HCT116 (cell line): ENCODE measurements around the gene CDKN2B-AS1. TPM values are rescaled to one million over a fixed set of nuclear protein-coding genes. Genes with fewer than 3 reads are reported as not detected.

Source experiments
- ATAC-seq: fragments of 200-7000 bp; cut with Tn5 transposase; 2 replicates; pipeline ENCODE4 v1.9.1; 2020; ENCODE audit warnings: mild to moderate bottlenecking, moderate library complexity
- BruUV-seq: library from RNA; stranded (reverse); fragments of 400-500 nt; replicated peaks from 2 replicates; lab custom pipeline; 2021; lab: Mats Ljungman, UMichigan
- CTCF ChIA-PET: fragments of 300-600 bp; sonication (Branson Sonifier 250); formaldehyde crosslinking; loops from one replicate; lab custom pipeline; 2021; ENCODE audit warnings: antibody characterized with exemption; lab: Charles Lee
- POLR2A ChIA-PET: fragments of 300-600, 350-600 bp; sonication (Branson Sonifier 250); formaldehyde crosslinking; loops from one replicate; lab custom pipeline; 2021; ENCODE audit warnings: antibody characterized with exemption; lab: Charles Lee
- RAD21 ChIA-PET, 2 experiments: fragments of 300-600 bp; sonication (Branson Sonifier 250); formaldehyde crosslinking; loops; one replicate each; lab custom pipeline; 2023; ENCODE audit warnings: low total read pairs in 2 of 2; ENCODE audit not compliant: uncharacterized antibody in 2 of 2, unreplicated experiment in 2 of 2, low non-redundant PET in 1 of 2; lab: Charles Lee
- DNase-seq: peaks from one replicate; pipeline ENCODE4 v3.0.0-alpha.2; 2010; ENCODE audit warnings: low read depth, low spot score
- H2AFZ ChIP-seq: fragments of 200-600 bp; shearing (Covaris generic), sonication (generic); 2 replicates; pipeline ENCODE4 v1.6.1; 2017; ENCODE audit warnings: low read depth, mixed run types, mixed read lengths, antibody characterized with exemption, low read length; ENCODE audit not compliant: poor library complexity, severe bottlenecking
- H3K27ac ChIP-seq: 2 replicates; pipeline ENCODE4 v1.5.1; 2012; ENCODE audit warnings: low read depth, low read length
- H3K27me3 ChIP-seq: fragments of 200-600 bp; sonication (generic); 2 replicates; pipeline ENCODE4 v1.6.1; 2016; ENCODE audit warnings: mixed run types, low read length, mixed read lengths; ENCODE audit not compliant: insufficient read depth
- H3K36me3 ChIP-seq, 2 experiments: fragments of 200-500 bp in 1 of 2; fragments of 200-600 bp in 1 of 2; sonication (Bioruptor generic) in 1 of 2; sonication (generic) in 1 of 2; 2 replicates each; pipeline versions ENCODE4 v1.5.1 to v1.6.1; 2014 to 2016; ENCODE audit warnings: low read length in 2 of 2, inconsistent platforms in 1 of 2, mixed read lengths in 1 of 2, mixed run types in 1 of 2; ENCODE audit not compliant: insufficient read depth in 2 of 2, control insufficient read depth in 1 of 2
- H3K4me1 ChIP-seq, 2 experiments: fragments of 200-600 bp in 1 of 2; sonication (generic) in 1 of 2; 2 replicates each; pipeline versions ENCODE4 v1.5.1 to v1.6.1; 2012 to 2017; ENCODE audit warnings: low read length in 2 of 2, inconsistent platforms in 1 of 2, mild to moderate bottlenecking in 1 of 2, mixed read lengths in 1 of 2, mixed run types in 1 of 2, moderate library complexity in 1 of 2; ENCODE audit not compliant: insufficient read depth in 2 of 2, control insufficient read depth in 1 of 2
- H3K4me2 ChIP-seq: fragments of 200-600 bp; sonication (generic); 2 replicates; pipeline ENCODE4 v1.6.1; 2017; ENCODE audit warnings: mixed run types, low read length, mixed read lengths
- H3K4me3 ChIP-seq, 2 experiments: fragments of 200-600 bp in 1 of 2; sonication (generic) in 1 of 2; replicated peaks in 1 of 2; 2 replicates each; pipeline ENCODE4 v1.5.1; 2011 to 2016; ENCODE audit warnings: low read length in 2 of 2, control low read depth in 1 of 2, low read depth in 1 of 2, mild to moderate bottlenecking in 1 of 2, mixed read lengths in 1 of 2, mixed run types in 1 of 2
- H3K79me2 ChIP-seq: fragments of 200-600 bp; sonication (generic); 2 replicates; pipeline ENCODE4 v1.6.1; 2017; ENCODE audit warnings: mild to moderate bottlenecking, mixed run types, low read length, moderate library complexity, mixed read lengths; ENCODE audit not compliant: insufficient read depth
- H3K9ac ChIP-seq: fragments of 200-600 bp; sonication (generic); 2 replicates; pipeline ENCODE4 v1.6.1; 2016; ENCODE audit warnings: low read length, mixed read lengths
- H3K9me2 ChIP-seq: fragments of 200-600 bp; sonication (generic), shearing (Covaris generic); 2 replicates; pipeline ENCODE4 v1.6.1; 2017; ENCODE audit warnings: mixed run types, mild to moderate bottlenecking, moderate library complexity; ENCODE audit not compliant: insufficient read depth
- H3K9me3 ChIP-seq, 2 experiments: fragments of 200-500 bp in 1 of 2; fragments of 200-600 bp in 1 of 2; sonication (Bioruptor generic) in 1 of 2; sonication (generic) in 1 of 2; 2 replicates each; pipeline ENCODE4 v1.6.1; 2014 to 2017; ENCODE audit warnings: low read length in 2 of 2, mixed read lengths in 2 of 2, inconsistent platforms in 1 of 2, low read depth in 1 of 2, mild to moderate bottlenecking in 1 of 2, mixed run types in 1 of 2, moderate library complexity in 1 of 2; ENCODE audit not compliant: control insufficient read depth in 1 of 2, insufficient read depth in 1 of 2
- H4K20me1 ChIP-seq: fragments of 200-600 bp; sonication (generic), shearing (Covaris generic); 2 replicates; pipeline ENCODE4 v1.6.1; 2017; ENCODE audit warnings: mixed run types, mild to moderate bottlenecking, moderate library complexity; ENCODE audit not compliant: insufficient read depth
- CBX3 ChIP-seq: IDR thresholded peaks from 2 replicates; pipeline ENCODE4 v1.6.1; 2012; ENCODE audit warnings: low read depth
- CEBPB ChIP-seq: IDR thresholded peaks from 2 replicates; pipeline ENCODE4 v1.6.1; 2012; ENCODE audit warnings: low read depth
- EGR1 ChIP-seq: IDR thresholded peaks from 2 replicates; pipeline ENCODE4 v1.6.1; 2012; ENCODE audit warnings: low read depth
- FOSL1 ChIP-seq: IDR thresholded peaks from 2 replicates; pipeline ENCODE4 v1.6.1; 2012; ENCODE audit warnings: low read depth
- JUND ChIP-seq: IDR thresholded peaks from 2 replicates; pipeline ENCODE4 v1.6.1; 2012
- POLR2A ChIP-seq: IDR thresholded peaks from 2 replicates; pipeline ENCODE4 v1.7.0; 2011; ENCODE audit warnings: borderline replicate concordance; ENCODE audit not compliant: insufficient read depth, insufficient read length; ENCODE audit errors: extremely low read depth
- RAD21 ChIP-seq: IDR thresholded peaks from 2 replicates; pipeline ENCODE4 v1.6.1; 2012; ENCODE audit warnings: low read depth, mild to moderate bottlenecking
- SIN3A ChIP-seq: IDR thresholded peaks from 2 replicates; pipeline ENCODE4 v1.6.1; 2012; ENCODE audit warnings: low read depth
- SP1 ChIP-seq: IDR thresholded peaks from 2 replicates; pipeline ENCODE4 v1.6.1; 2012; ENCODE audit warnings: low read depth
- TCF7L2 ChIP-seq: IDR thresholded peaks from 2 replicates; pipeline ENCODE4 v1.7.0; 2011; ENCODE audit warnings: borderline replicate concordance, inconsistent platforms; ENCODE audit not compliant: insufficient read depth, insufficient read length; ENCODE audit errors: extremely low read depth
- YY1 ChIP-seq: IDR thresholded peaks from 2 replicates; pipeline ENCODE4 v1.6.1; 2011; ENCODE audit warnings: low read length, low read depth, moderate library complexity, mild to moderate bottlenecking; ENCODE audit not compliant: insufficient replicate concordance; ENCODE audit errors: extremely low read depth
- ZNF274 ChIP-seq: fragments of 200-500 bp; sonication (Bioruptor generic); IDR thresholded peaks from 2 replicates; pipeline ENCODE4 v1.6.1; 2014; ENCODE audit warnings: mild to moderate bottlenecking, low read depth, low read length, inconsistent platforms
- intact Hi-C: fragments of 100-400 bp; cut with micrococcal nuclease; formaldehyde crosslinking; loops from 2 replicates; pipeline ENCODE4 v1.10.0; 2022
- total RNA-seq: library from RNA; stranded (reverse); gene quantifications from one replicate; pipeline ENCODE4 v1.2.1, GENCODE V29; 2021; ENCODE audit not compliant: unreplicated experiment
- TF ChIP-seq, protein P1 (sequence below): IDR thresholded peaks from 2 replicates; pipeline ENCODE4 v1.6.1; 2012
- TF ChIP-seq, protein P2 (sequence below): IDR thresholded peaks from 2 replicates; pipeline ENCODE4 v1.6.1; 2012; ENCODE audit warnings: low read depth
- TF ChIP-seq, protein P3 (sequence below), 3 experiments: fragments of 200-600 bp in 1 of 3; sonication (generic) in 1 of 3; IDR thresholded peaks in 2 of 3; conservative IDR thresholded peaks in 1 of 3; 2 replicates each; pipeline ENCODE4 v1.5.1; 2012 to 2017; ENCODE audit warnings: low read depth in 2 of 3, low read length in 2 of 3, antibody characterized with exemption in 1 of 3, borderline replicate concordance in 1 of 3, control low read depth in 1 of 3, mild to moderate bottlenecking in 1 of 3, mixed read lengths in 1 of 3, mixed run types in 1 of 3, moderate library complexity in 1 of 3; ENCODE audit not compliant: insufficient read depth in 1 of 3

CDKN2B-AS1 gene
- total RNA-seq, 1 experiment from 2014 or later = 1.7 TPM

DNA sequence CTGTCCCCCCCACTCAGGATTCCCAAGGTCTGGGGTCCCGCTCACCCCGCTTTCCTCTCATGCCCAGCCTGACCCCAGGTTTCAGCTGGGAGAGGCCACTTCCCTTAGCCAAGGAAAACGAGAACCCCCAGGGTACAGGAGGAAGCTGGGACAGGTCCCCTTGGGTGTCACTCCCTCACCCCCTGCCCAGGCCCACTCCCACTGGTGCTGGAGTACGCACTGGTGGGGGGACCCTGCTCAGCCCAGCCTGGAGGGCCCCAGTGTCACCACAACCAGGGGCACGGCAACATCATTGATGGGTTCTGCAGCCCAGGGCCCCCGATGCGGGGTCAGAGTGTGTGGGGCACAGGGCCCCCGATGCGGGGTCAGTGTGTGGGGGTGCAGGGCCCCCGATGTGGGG, 159.5 kb downstream of the CDKN2B-AS1 start:
- no peak overlapping the region for H3K9ac ChIP-seq
- no peak overlapping the region for H2AFZ ChIP-seq
- RAD21 ChIA-PET = no interaction called here
- BruUV-seq = no TSS peak
- no peaks in the 10 kb centered on the region for H3K9me2 ChIP-seq
- H3K36me3 ChIP-seq = no peaks in the 10 kb centered on the region
- peaks cover 18 to 20% of the 10 kb centered on the region in 2 experiments; a peak in 3 of 4 replicates for H3K4me1 ChIP-seq
- no peak for ATAC-seq
- TF ChIP-seq CBX3 (no peak), SP1 (no peak), JUND (no peak)
- TF ChIP-seq, all 23 proteins: peak for 0
- DNase-seq = no peak
- Histone ChIP-seq H3K79me2 (no peaks in the 10 kb centered on the region), H3K27me3 (no peaks in the 10 kb centered on the region), H4K20me1 (no peaks in the 10 kb centered on the region), H3K27ac (no peak overlapping the region), H3K9me3 (no peaks in the 10 kb centered on the region), H3K4me2 (no peak overlapping the region), H3K4me3 (no peak overlapping the region)
- POLR2A ChIA-PET = no interaction called here
- CTCF ChIA-PET = no interaction called here
- intact Hi-C loops = no loop called here

DNA sequence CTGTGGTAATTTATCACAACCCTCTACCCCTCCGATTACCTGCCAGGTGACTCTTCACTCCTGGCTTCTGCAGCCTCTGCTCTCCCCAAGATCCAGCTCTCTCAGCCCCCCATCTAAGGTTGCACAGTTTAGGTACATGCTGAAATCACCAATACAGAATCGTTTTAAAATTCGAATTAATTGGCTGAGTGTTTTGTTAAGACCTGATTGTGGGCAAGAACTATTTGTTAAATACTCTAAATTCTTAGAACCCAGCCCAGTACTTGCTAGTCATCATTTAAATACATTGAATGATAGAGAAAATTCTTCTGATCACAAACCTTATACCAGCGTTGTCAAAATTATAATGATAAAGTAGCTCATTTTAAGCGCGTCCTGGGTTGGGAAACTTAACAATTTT, 162.0 kb downstream of the CDKN2B-AS1 start:
- RAD21 ChIA-PET = no interaction called here
- no peaks in the 10 kb centered on the region for H3K9me3 ChIP-seq
- no peak overlapping the region for H3K9ac ChIP-seq
- H3K9me2 ChIP-seq = no peaks in the 10 kb centered on the region
- H3K36me3 ChIP-seq = no peaks in the 10 kb centered on the region
- no peaks in the 10 kb centered on the region for H4K20me1 ChIP-seq
- H3K4me3 ChIP-seq = no peak overlapping the region
- peaks cover 21 to 24% of the 10 kb centered on the region in 2 experiments for H3K4me1 ChIP-seq
- POLR2A ChIA-PET = no interaction called here
- H3K27ac ChIP-seq = no peak overlapping the region
- intact Hi-C loops = no loop called here
- H3K27me3 ChIP-seq = no peaks in the 10 kb centered on the region
- no TSS peak for BruUV-seq
- CTCF ChIA-PET = no interaction called here
- DNase-seq (no peak), ATAC-seq (no peak)
- H2AFZ ChIP-seq = no peak overlapping the region
- no peaks in the 10 kb centered on the region for H3K79me2 ChIP-seq
- no peak overlapping the region for H3K4me2 ChIP-seq
- TF ChIP-seq TCF7L2 (no peak), POLR2A (no peak), YY1 (no peak), EGR1 (no peak), FOSL1 (no peak), CEBPB (no peak), SIN3A (no peak), RAD21 (no peak), ZNF274 (no peak)
- TF ChIP-seq, protein P1, sequence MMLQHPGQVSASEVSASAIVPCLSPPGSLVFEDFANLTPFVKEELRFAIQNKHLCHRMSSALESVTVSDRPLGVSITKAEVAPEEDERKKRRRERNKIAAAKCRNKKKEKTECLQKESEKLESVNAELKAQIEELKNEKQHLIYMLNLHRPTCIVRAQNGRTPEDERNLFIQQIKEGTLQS = no peak
- TF ChIP-seq, protein P2, sequence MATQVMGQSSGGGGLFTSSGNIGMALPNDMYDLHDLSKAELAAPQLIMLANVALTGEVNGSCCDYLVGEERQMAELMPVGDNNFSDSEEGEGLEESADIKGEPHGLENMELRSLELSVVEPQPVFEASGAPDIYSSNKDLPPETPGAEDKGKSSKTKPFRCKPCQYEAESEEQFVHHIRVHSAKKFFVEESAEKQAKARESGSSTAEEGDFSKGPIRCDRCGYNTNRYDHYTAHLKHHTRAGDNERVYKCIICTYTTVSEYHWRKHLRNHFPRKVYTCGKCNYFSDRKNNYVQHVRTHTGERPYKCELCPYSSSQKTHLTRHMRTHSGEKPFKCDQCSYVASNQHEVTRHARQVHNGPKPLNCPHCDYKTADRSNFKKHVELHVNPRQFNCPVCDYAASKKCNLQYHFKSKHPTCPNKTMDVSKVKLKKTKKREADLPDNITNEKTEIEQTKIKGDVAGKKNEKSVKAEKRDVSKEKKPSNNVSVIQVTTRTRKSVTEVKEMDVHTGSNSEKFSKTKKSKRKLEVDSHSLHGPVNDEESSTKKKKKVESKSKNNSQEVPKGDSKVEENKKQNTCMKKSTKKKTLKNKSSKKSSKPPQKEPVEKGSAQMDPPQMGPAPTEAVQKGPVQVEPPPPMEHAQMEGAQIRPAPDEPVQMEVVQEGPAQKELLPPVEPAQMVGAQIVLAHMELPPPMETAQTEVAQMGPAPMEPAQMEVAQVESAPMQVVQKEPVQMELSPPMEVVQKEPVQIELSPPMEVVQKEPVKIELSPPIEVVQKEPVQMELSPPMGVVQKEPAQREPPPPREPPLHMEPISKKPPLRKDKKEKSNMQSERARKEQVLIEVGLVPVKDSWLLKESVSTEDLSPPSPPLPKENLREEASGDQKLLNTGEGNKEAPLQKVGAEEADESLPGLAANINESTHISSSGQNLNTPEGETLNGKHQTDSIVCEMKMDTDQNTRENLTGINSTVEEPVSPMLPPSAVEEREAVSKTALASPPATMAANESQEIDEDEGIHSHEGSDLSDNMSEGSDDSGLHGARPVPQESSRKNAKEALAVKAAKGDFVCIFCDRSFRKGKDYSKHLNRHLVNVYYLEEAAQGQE = no peak
- TF ChIP-seq, protein P3, sequence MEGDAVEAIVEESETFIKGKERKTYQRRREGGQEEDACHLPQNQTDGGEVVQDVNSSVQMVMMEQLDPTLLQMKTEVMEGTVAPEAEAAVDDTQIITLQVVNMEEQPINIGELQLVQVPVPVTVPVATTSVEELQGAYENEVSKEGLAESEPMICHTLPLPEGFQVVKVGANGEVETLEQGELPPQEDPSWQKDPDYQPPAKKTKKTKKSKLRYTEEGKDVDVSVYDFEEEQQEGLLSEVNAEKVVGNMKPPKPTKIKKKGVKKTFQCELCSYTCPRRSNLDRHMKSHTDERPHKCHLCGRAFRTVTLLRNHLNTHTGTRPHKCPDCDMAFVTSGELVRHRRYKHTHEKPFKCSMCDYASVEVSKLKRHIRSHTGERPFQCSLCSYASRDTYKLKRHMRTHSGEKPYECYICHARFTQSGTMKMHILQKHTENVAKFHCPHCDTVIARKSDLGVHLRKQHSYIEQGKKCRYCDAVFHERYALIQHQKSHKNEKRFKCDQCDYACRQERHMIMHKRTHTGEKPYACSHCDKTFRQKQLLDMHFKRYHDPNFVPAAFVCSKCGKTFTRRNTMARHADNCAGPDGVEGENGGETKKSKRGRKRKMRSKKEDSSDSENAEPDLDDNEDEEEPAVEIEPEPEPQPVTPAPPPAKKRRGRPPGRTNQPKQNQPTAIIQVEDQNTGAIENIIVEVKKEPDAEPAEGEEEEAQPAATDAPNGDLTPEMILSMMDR (IDR thresholded peaks at IDR 0.05 in 2 of 3, conservative IDR thresholded peaks at IDR 0.05 in 1 of 3; ENCODE audit: borderline replicate concordance in 1 of 3, insufficient read depth in 1 of 3, low read depth in 2 of 3, low read length in 2 of 3) = no peak
